ENCODE results near the gene MAFF. TPM values are rescaled to one million over a fixed set of nuclear protein-coding genes. Genes with fewer than 3 reads are reported as not detected.

MAFF gene
- total RNA-seq, 4 donors from 2014 or later = 26.2 to 182 (median 54.3) TPM

DNA sequence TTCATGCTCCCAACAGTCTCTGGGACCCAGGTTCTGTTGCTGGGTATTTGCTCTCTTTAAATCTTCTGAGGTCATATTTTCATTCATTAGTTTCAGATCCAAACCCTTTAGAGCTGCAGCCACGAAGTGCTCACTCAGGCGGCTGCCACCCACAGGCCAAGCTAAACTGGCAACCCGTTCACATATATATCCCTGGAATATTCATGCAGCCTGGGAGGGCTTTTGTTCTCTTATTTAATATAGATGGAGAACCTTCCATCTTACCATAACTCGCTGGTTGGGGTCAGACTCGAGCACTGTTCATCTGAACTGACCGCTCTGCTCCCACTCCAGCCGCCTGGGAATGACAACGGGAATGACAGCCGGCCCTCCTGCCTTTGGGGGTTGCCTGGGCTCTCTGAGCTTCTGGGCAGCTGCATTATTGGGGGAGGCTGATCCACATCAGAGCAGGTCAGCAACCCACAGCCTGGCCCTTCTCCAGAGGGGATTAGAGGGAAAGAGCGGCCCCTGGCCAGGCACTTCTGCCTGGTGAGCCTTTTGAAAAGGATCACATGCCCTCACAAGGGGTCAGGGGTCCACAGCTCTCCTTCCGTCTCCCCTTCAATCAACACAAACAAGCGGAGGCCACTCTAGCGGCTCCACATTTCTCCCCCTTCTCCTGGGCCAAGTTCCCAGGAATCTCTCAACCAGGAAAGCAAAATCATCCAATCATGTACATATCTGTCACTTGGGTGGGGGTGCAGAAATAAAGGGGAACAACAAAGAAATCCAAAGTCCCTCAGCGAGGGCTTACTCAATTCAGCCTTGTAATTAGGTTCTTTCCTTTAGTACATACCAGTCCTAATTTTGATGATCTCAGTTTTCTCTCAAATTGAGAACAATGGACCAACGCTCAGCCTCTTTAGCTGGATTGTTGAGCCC is 59.2 kb downstream of the MAFF start:
- Histone ChIP-seq H3K27me3 (no peaks in the 10 kb centered on the region), H3K4me1 (peaks cover 87 to 99% (median 91%) of the 10 kb centered on the region in 4 donors), H3K4me3 (peak overlapping the region in 3 of 4 donors; percentile 18 to 30 (median 24)), H3K27ac (replicated peaks in 1 of 4) (peak overlapping the region; percentile 83 to 91 (median 88)), H3K36me3 (peaks cover 0 to 20% (median 3%) of the 10 kb centered on the region in 4 donors), H3K9me3 (no peaks in the 10 kb centered on the region)
- no peak for DNase-seq (ENCODE audit: extremely low spot score)
- TF ChIP-seq POLR2A (IDR thresholded peaks at IDR 0.05; ENCODE audit: low read depth) = no peak
- TF ChIP-seq, protein P1, sequence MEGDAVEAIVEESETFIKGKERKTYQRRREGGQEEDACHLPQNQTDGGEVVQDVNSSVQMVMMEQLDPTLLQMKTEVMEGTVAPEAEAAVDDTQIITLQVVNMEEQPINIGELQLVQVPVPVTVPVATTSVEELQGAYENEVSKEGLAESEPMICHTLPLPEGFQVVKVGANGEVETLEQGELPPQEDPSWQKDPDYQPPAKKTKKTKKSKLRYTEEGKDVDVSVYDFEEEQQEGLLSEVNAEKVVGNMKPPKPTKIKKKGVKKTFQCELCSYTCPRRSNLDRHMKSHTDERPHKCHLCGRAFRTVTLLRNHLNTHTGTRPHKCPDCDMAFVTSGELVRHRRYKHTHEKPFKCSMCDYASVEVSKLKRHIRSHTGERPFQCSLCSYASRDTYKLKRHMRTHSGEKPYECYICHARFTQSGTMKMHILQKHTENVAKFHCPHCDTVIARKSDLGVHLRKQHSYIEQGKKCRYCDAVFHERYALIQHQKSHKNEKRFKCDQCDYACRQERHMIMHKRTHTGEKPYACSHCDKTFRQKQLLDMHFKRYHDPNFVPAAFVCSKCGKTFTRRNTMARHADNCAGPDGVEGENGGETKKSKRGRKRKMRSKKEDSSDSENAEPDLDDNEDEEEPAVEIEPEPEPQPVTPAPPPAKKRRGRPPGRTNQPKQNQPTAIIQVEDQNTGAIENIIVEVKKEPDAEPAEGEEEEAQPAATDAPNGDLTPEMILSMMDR (IDR thresholded peaks at IDR 0.05) = peak in 1 of 3 experiments; percentile 7
- intact Hi-C loops (cut with DNase I) = loop anchor here (10.0 kb wide), 1 partner anchor 94 kb away; no protein-coding TSS in a partner anchor
- 46% methylated on average over 13 of the region's 15 CpGs for WGBS

DNA sequence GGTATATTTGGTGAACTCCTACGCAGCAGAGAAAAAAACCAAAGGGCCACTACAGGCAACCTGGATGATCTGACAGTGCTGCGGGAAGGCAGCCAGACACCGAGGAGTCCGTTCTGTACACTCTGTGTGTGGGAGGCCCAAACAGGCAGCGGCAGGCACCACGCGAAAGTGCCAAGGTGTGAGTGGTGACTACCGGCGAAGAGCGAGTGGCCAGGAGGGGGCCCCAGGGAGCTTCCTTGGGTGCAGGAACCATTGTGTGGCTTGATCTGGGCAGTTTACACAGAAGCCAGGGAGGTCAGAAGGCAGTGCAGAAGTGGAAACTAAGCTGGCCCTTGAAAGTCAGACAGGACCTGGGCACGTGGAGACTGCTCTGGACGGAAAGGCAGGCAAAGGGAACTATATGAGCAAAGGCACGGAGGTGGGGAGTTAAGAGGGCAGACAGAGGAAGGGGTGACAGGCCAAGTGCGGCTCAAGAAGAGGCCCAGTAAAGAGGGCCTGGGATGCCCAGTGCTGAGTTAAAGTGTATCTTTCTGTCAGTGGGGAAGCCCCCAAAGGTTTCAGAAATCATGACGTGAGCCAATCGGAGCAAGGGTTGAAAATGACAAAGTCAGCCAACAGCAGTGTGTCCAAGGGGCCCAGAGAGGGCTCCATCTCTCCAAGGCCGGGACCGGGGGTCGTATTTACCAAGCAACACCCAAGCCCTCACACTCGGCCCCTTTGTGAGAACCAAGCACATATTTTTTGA is 60.4 kb downstream of the MAFF start:
- Histone ChIP-seq H3K27ac (replicated peaks in 1 of 4) (peak overlapping the region; percentile 83 to 91 (median 88)), H3K9me3 (no peaks in the 10 kb centered on the region), H3K4me3 (no peak overlapping the region), H3K4me1 (peaks cover 87 to 99% (median 91%) of the 10 kb centered on the region in 4 donors), H3K36me3 (peaks cover 0 to 20% (median 3%) of the 10 kb centered on the region in 4 donors), H3K27me3 (no peaks in the 10 kb centered on the region)
- DNase-seq (ENCODE audit: extremely low spot score) = no peak
- TF ChIP-seq POLR2A (IDR thresholded peaks at IDR 0.05; ENCODE audit: low read depth) (no peak), EP300 (IDR thresholded peaks at IDR 0.05) (no peak), POLR2AphosphoS5 (IDR thresholded peaks at IDR 0.05) (peak in 1 of 2 donors; percentile 32)
- TF ChIP-seq, protein P1 (IDR thresholded peaks at IDR 0.05) = peak; percentile 44 to 61 (median 51)
- intact Hi-C loops (cut with DNase I) = loop anchor here (10.0 kb wide), 1 partner anchor 93 kb away; no protein-coding TSS in a partner anchor
- WGBS = 75% methylated on average over 19 of the region's 20 CpGs

DNA sequence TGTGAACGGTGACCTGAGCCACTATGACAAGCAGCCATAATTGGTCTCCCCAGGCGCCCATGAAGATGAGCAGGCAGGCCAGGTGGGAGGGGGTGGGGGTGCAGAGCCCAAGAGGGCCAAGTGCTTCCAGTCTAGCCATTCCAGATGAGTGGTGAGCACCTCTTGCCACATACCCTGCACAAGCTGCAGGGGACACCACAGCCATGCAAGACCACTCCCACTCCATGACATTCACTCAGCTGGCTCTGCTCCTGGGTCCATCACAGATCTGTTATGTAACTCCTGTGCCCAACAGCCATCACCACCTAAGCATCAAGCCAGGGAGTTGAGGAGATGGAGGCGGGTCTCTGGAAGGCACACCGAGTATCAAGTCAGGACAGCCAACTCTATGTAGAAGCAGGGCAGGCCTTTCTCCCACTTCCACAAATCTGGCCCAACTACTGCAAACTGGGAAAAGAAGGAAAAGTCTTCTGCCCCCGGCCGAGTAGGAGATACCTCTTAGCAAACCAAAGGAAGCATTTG is 62.6 kb downstream of the MAFF start:
- TF ChIP-seq POLR2A (IDR thresholded peaks at IDR 0.05; ENCODE audit: low read depth) = no peak
- no peak for TF ChIP-seq EP300 (IDR thresholded peaks at IDR 0.05)
- TF ChIP-seq, protein P1 (IDR thresholded peaks at IDR 0.05) = no peak
- TF ChIP-seq POLR2AphosphoS5 (IDR thresholded peaks at IDR 0.05) = no peak
- Histone ChIP-seq H3K4me3 (no peak overlapping the region), H3K9me3 (no peaks in the 10 kb centered on the region), H3K36me3 (peaks cover 0 to 20% (median 3%) of the 10 kb centered on the region in 4 donors), H3K27ac (replicated peaks in 1 of 4) (no peak overlapping the region), H3K4me1 (peaks cover 85 to 99% (median 90%) of the 10 kb centered on the region in 4 donors), H3K27me3 (no peaks in the 10 kb centered on the region)
- intact Hi-C loops (cut with DNase I) = loop anchor here (10.0 kb wide), 1 partner anchor 90 kb away; no protein-coding TSS in a partner anchor
- DNase-seq (ENCODE audit: extremely low spot score) = no peak
- 80% methylated on average over 5 of the region's 6 CpGs for WGBS

Small RNA genes lying within 50 kb of the gene (small RNA-seq; reads per million reads assigned to genes)
- gene RN7SL704P = 0 reads per million in 3 donors

Other genes with a start within 250 kb of the MAFF start
- gene C22orf23, start 248.4 kb upstream of the MAFF start, total RNA-seq = not detected
- 10 to 100 TPM; 45.7 to 93.0 (median 72.1) TPM for gene POLR2F, start 248.3 kb upstream of the MAFF start, total RNA-seq
- gene SOX10, start 217.4 kb upstream of the MAFF start, total RNA-seq = 10 to 100 TPM; 10.3 to 29.5 (median 17.7) TPM
- gene PICK1, start 144.6 kb upstream of the MAFF start, total RNA-seq = 10 to 100 TPM; 23.3 to 36.1 (median 31.1) TPM
- gene SLC16A8, start 117.8 kb upstream of the MAFF start, total RNA-seq = under 1 TPM in 3 of 4 donors, not detected in 1; 0.29 to 0.65 (median 0.33) TPM
- 1 to 10 TPM in 1 of 4 donors, under 1 TPM in 3; 0.13 to 1.1 (median 0.58) TPM for gene BAIAP2L2, start 91.3 kb upstream of the MAFF start, total RNA-seq
- gene PLA2G6, start 20.2 kb upstream of the MAFF start, total RNA-seq = 10 to 100 TPM; 13.9 to 18.3 (median 15.6) TPM
- gene TMEM184B, start 71.0 kb downstream of the MAFF start, total RNA-seq = 100 to 1,000 TPM in 1 of 4 donors, 10 to 100 TPM in 3; 39.4 to 108 (median 75.3) TPM
- gene CSNK1E, start 115.4 kb downstream of the MAFF start, total RNA-seq = 100 to 1,000 TPM in 1 of 4 donors, 10 to 100 TPM in 3; 67.9 to 102 (median 91.7) TPM

Measured in esophagus muscularis mucosa (tissue), 4 donors.